WTC11 (cell line): ENCODE data around the gene ATXN7L3.

Experiments
- ATF3 ChIP-seq: sonication (generic); formaldehyde crosslinking; conservative IDR thresholded peaks from 2 replicates; pipeline ENCODE4 v1.8.1; 2022; ENCODE audit warnings: mild to moderate bottlenecking, missing genetic modification reagents
- CBFB ChIP-seq: sonication (generic); formaldehyde crosslinking; IDR thresholded peaks from 2 replicates; pipeline ENCODE4 v1.8.1; 2022; ENCODE audit warnings: mild to moderate bottlenecking, low read depth, missing genetic modification reagents
- CTCF ChIP-seq: fragments of 200-600 bp; IDR thresholded peaks from 2 replicates; pipeline ENCODE4 v1.8.0; 2022; ENCODE audit warnings: antibody characterized with exemption
- RELA ChIP-seq: sonication (generic); formaldehyde crosslinking; IDR thresholded peaks from 2 replicates; pipeline ENCODE4 v1.8.1; 2022; ENCODE audit warnings: missing genetic modification reagents, mild to moderate bottlenecking, borderline replicate concordance

- TF ChIP-seq ATF3 (CRISPR knock-in tag) (no peak), RELA (no peak), CBFB (CRISPR knock-in tag) (no peak), CTCF (no peak)
These were observed 10.2 kb upstream of the ATXN7L3 start for GRCh38 chr17:44209786-44210341.
